ENCODE results near the gene PZP. TPM values are rescaled to one million over a fixed set of nuclear protein-coding genes. Genes with fewer than 3 reads are reported as not detected.
"Not testable (repeated sequence)": the region's sequence is repeated elsewhere in the genome, so short reads cannot be mapped to it uniquely, and the experiment has no call there.

PZP gene
- polyA plus RNA-seq, 1 donor from 2014 or later = not detected

- no peaks in the 10 kb centered on the region for H4K20me1 ChIP-seq (ENCODE audit: insufficient read depth)
- no peaks in the 10 kb centered on the region for H3K36me3 ChIP-seq (ENCODE audit: insufficient read depth, low read length)
- no peak overlapping the region for H3K4me3 ChIP-seq (ENCODE audit: low read length)
- no peak overlapping the region for H2AFZ ChIP-seq (ENCODE audit: low read depth, low read length)
- no peak for TF ChIP-seq EP300 (conservative IDR thresholded peaks at IDR 0.05; ENCODE audit: poor library complexity, severe bottlenecking)
- H3K9ac ChIP-seq (ENCODE audit: low read length) = no peak overlapping the region
- no peak overlapping the region for H3K27ac ChIP-seq (ENCODE audit: low read length)
- H3K9me2 ChIP-seq (ENCODE audit: insufficient read depth, low read length) = no peaks in the 10 kb centered on the region
- no peak overlapping the region for H3K4me2 ChIP-seq (ENCODE audit: low read length)
- no peaks in the 10 kb centered on the region for H3F3A ChIP-seq (ENCODE audit: insufficient read depth, low read length, poor library complexity, severe bottlenecking)
- H3K27me3 ChIP-seq (ENCODE audit: insufficient read depth, low read depth, low read length) = no peaks in the 10 kb centered on the region
- no peaks in the 10 kb centered on the region for H3K9me3 ChIP-seq (ENCODE audit: low read length)
- no peaks in the 10 kb centered on the region for H3K79me2 ChIP-seq (replicated peaks; ENCODE audit: insufficient read depth, low read length)
Observed at GRCh38 chr12:9227950-9228349, 19.8 kb upstream of the PZP start.

- Histone ChIP-seq H3K9ac (ENCODE audit: low read length) (no peak overlapping the region), H3K4me2 (ENCODE audit: low read length) (no peak overlapping the region), H3K9me3 (ENCODE audit: low read length) (no peaks in the 10 kb centered on the region), H3K4me3 (ENCODE audit: low read length) (no peak overlapping the region), H3K79me2 (replicated peaks; ENCODE audit: insufficient read depth, low read length) (no peaks in the 10 kb centered on the region), H3F3A (ENCODE audit: insufficient read depth, low read length, poor library complexity, severe bottlenecking) (no peaks in the 10 kb centered on the region), H4K20me1 (ENCODE audit: insufficient read depth) (no peaks in the 10 kb centered on the region), H3K27me3 (ENCODE audit: insufficient read depth, low read depth, low read length) (no peaks in the 10 kb centered on the region), H2AFZ (ENCODE audit: low read depth, low read length) (no peak overlapping the region), H3K9me2 (ENCODE audit: insufficient read depth, low read length) (no peaks in the 10 kb centered on the region), H3K27ac (ENCODE audit: low read length) (no peak overlapping the region), H3K36me3 (ENCODE audit: insufficient read depth, low read length) (no peaks in the 10 kb centered on the region)
- TF ChIP-seq CTCF (IDR thresholded peaks at IDR 0.05; ENCODE audit: poor library complexity, severe bottlenecking) = no peak
- no peak for TF ChIP-seq TAF1 (IDR thresholded peaks at IDR 0.05; ENCODE audit: low read depth)
- TF ChIP-seq MXI1 (conservative IDR thresholded peaks at IDR 0.05; ENCODE audit: poor library complexity, severe bottlenecking) = no peak
- no peak for TF ChIP-seq EP300 (conservative IDR thresholded peaks at IDR 0.05; ENCODE audit: poor library complexity, severe bottlenecking)
- no peak for TF ChIP-seq EZH2 (IDR thresholded peaks at IDR 0.05; ENCODE audit: borderline replicate concordance, insufficient read depth, low read length, poor library complexity, severe bottlenecking)
- TF ChIP-seq SMC3 (conservative IDR thresholded peaks at IDR 0.05; ENCODE audit: poor library complexity) = no peak
- TF ChIP-seq RAD21 (conservative IDR thresholded peaks at IDR 0.05) = no peak
Observed at GRCh38 chr12:9223830-9224229, 15.6 kb upstream of the PZP start.

DNA sequence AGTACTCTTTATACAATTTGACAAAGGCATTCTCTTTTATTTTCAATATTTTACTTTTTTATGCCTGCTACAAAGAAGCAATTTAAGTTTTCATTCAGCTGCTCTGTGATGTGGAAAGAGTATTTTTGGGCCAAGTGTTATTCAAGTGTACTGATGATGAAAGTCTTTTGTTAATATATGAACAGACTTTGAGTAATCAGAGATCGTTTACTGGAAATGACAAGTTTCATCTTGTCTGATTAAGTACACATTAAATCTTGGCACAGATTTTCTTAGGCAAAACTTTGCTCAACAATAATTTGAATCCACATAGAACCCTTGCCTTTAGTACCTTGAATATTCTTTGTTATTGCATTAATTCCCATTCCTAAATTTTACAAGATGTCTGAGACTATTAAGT lies 13.3 kb upstream of the PZP start:
- Histone ChIP-seq H3K9me2 (ENCODE audit: insufficient read depth, low read length) (no peaks in the 10 kb centered on the region), H3K27me3 (ENCODE audit: insufficient read depth, low read depth, low read length) (no peaks in the 10 kb centered on the region), H3K79me2 (replicated peaks; ENCODE audit: insufficient read depth, low read length) (no peaks in the 10 kb centered on the region), H3K4me2 (ENCODE audit: low read length) (no peak overlapping the region), H2AFZ (ENCODE audit: low read depth, low read length) (no peak overlapping the region), H4K20me1 (ENCODE audit: insufficient read depth) (no peaks in the 10 kb centered on the region), H3K4me3 (ENCODE audit: low read length) (no peak overlapping the region), H3K27ac (ENCODE audit: low read length) (no peak overlapping the region), H3K9ac (ENCODE audit: low read length) (no peak overlapping the region), H3K9me3 (ENCODE audit: low read length) (no peaks in the 10 kb centered on the region), H3K36me3 (ENCODE audit: insufficient read depth, low read length) (no peaks in the 10 kb centered on the region), H3F3A (ENCODE audit: insufficient read depth, low read length, poor library complexity, severe bottlenecking) (no peaks in the 10 kb centered on the region)
- no peak for TF ChIP-seq MXI1 (conservative IDR thresholded peaks at IDR 0.05; ENCODE audit: poor library complexity, severe bottlenecking)
- no peak for TF ChIP-seq REST (IDR thresholded peaks at IDR 0.05; ENCODE audit: borderline replicate concordance)
- TF ChIP-seq EZH2 (IDR thresholded peaks at IDR 0.05; ENCODE audit: borderline replicate concordance, insufficient read depth, low read length, poor library complexity, severe bottlenecking) = no peak
- TF ChIP-seq RAD21 (conservative IDR thresholded peaks at IDR 0.05) = no peak
- no peak for TF ChIP-seq EP300 (conservative IDR thresholded peaks at IDR 0.05; ENCODE audit: poor library complexity, severe bottlenecking)
- no peak for TF ChIP-seq POLR2AphosphoS5 (IDR thresholded peaks at IDR 0.05)
- TF ChIP-seq CTCF (IDR thresholded peaks at IDR 0.05; ENCODE audit: poor library complexity, severe bottlenecking) = no peak
- TF ChIP-seq SMC3 (conservative IDR thresholded peaks at IDR 0.05; ENCODE audit: poor library complexity) = no peak
- no peak for TF ChIP-seq TAF1 (IDR thresholded peaks at IDR 0.05; ENCODE audit: low read depth)

DNA sequence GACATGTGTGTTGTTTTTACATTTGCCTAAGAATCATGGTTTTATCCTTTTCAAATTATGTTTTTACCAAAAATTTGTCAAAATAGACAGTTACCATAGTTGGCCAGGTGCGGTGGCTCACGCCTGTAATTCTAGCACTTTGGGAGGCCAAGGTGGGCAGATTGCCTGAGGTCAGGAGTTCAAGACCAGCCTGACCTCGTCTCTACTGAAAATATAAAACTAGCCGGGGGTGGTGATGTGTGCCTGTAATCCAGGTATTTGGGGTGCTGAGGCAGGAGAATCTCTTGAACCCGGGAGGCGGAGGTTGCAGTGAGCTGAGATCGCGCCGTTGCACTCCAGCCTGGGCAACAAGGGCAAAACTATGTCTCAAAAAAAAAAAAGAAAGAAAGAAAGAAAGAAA lies 12.8 kb upstream of the PZP start:
- H3F3A ChIP-seq (ENCODE audit: insufficient read depth, low read length, poor library complexity, severe bottlenecking); H3K27ac ChIP-seq (ENCODE audit: low read length); H3K9me3 ChIP-seq (ENCODE audit: low read length); H3K9me2 ChIP-seq (ENCODE audit: insufficient read depth, low read length); H2AFZ ChIP-seq (ENCODE audit: low read depth, low read length); H3K4me2 ChIP-seq (ENCODE audit: low read length); H3K4me3 ChIP-seq (ENCODE audit: low read length); H3K27me3 ChIP-seq (ENCODE audit: insufficient read depth, low read depth, low read length); H4K20me1 ChIP-seq (ENCODE audit: insufficient read depth); H3K36me3 ChIP-seq (ENCODE audit: insufficient read depth, low read length); H3K79me2 ChIP-seq (replicated peaks; ENCODE audit: insufficient read depth, low read length); H3K9ac ChIP-seq (ENCODE audit: low read length): not testable (repeated sequence)
